GM12878 (cell line): ENCODE data around the gene DPM2. TPM values are rescaled to one million over a fixed set of nuclear protein-coding genes. Genes with fewer than 3 reads are reported as not detected.
A peak's percentile ranks its signal among the peaks of the same experiment; 100 is the strongest.

Source experiments
- ATAC-seq: fragments of 200-7000 bp; cut with Tn5 transposase; 3 replicates; pipeline ENCODE4 v1.9.1; 2020; ENCODE audit warnings: mild to moderate bottlenecking, moderate library complexity
- BruUV-seq: library from RNA; stranded (reverse); fragments of 400-500 nt; replicated peaks from 2 replicates; lab custom pipeline; 2021; lab: Mats Ljungman, UMichigan
- CTCF ChIA-PET: fragments of 300-600 bp; sonication (Branson Sonifier 250); formaldehyde crosslinking; extraction: SDS; loops from one replicate; lab custom pipeline; 2021; ENCODE audit warnings: inconsistent platforms; lab: Yijun Ruan, JAX
- POLR2A ChIA-PET: fragments of 350-600 bp; formaldehyde crosslinking; extraction: SDS; loops from one replicate; lab custom pipeline; 2021; ENCODE audit warnings: inconsistent platforms; lab: Charles Lee
- RAD21 ChIA-PET: fragments of 300-600 bp; sonication (Branson Sonifier 250); formaldehyde crosslinking; loops from one replicate; lab custom pipeline; 2023; ENCODE audit warnings: antibody characterized with exemption; ENCODE audit not compliant: unreplicated experiment; lab: Charles Lee
- SMC1A ChIA-PET: fragments of 300-600 bp; sonication (Branson Sonifier 250); formaldehyde crosslinking; loops from one replicate; lab custom pipeline; 2023; ENCODE audit not compliant: unreplicated experiment, uncharacterized antibody; lab: Charles Lee
- DNase-seq: peaks from one replicate; pipeline ENCODE4 v3.0.0-alpha.2; 2011; ENCODE audit warnings: low read depth, low spot score
- FAIRE-seq: peaks from 3 replicates; lab custom pipeline; 2011; peaks lifted over from hg19 to GRCh38; lab: Jason Lieb, UNC
- H2AFZ ChIP-seq: 2 replicates; pipeline ENCODE4 v1.6.0; 2011; ENCODE audit warnings: low read depth, low read length, control low read depth; ENCODE audit not compliant: control insufficient read depth
- H3K27ac ChIP-seq: 2 replicates; pipeline ENCODE4 v1.5.1; 2011; ENCODE audit warnings: control low read depth; ENCODE audit not compliant: control insufficient read depth, insufficient read depth
- H3K27me3 ChIP-seq, 2 experiments: replicated peaks in 1 of 2; 2 replicates each; pipeline versions ENCODE4 v1.6.0 to v1.6.1; 2011; ENCODE audit warnings: low read length in 1 of 2; ENCODE audit not compliant: control insufficient read depth in 2 of 2, insufficient read depth in 2 of 2
- H3K36me3 ChIP-seq, 2 experiments: 2 replicates each; pipeline ENCODE4 v1.5.1; 2011; ENCODE audit warnings: low read length in 1 of 2; ENCODE audit not compliant: control insufficient read depth in 2 of 2, insufficient read depth in 2 of 2
- H3K4me1 ChIP-seq: 2 replicates; pipeline ENCODE4 v1.6.1; 2011; ENCODE audit warnings: mild to moderate bottlenecking, low read length, moderate library complexity, mixed read lengths; ENCODE audit not compliant: control insufficient read depth, insufficient read depth
- H3K4me2 ChIP-seq: 2 replicates; pipeline ENCODE4 v1.6.0; 2011; ENCODE audit warnings: control low read depth; ENCODE audit not compliant: control insufficient read depth, insufficient read depth
- H3K4me3 ChIP-seq: fragments of 200-600 bp; sonication (generic); 2 replicates; pipeline ENCODE4 v1.5.1; 2016
- H3K79me2 ChIP-seq: 2 replicates; pipeline ENCODE4 v1.6.0; 2011; ENCODE audit warnings: low read length; ENCODE audit not compliant: control insufficient read depth, insufficient read depth
- H3K9ac ChIP-seq: 2 replicates; pipeline ENCODE4 v1.8.0; 2011; ENCODE audit warnings: low read length, control low read depth, mixed read lengths; ENCODE audit not compliant: control insufficient read depth, insufficient read depth
- H3K9me3 ChIP-seq: replicated peaks from 3 replicates; pipeline ENCODE4 v1.5.1; 2011; ENCODE audit warnings: mild to moderate bottlenecking, low read length; ENCODE audit not compliant: control insufficient read depth, insufficient read depth
- H4K20me1 ChIP-seq: 2 replicates; pipeline ENCODE4 v1.6.0; 2011; ENCODE audit not compliant: control insufficient read depth, insufficient read depth
- ATF7 ChIP-seq: fragments of 450-650 bp; IDR thresholded peaks from 2 replicates; pipeline ENCODE4 v1.6.1; 2016; ENCODE audit warnings: low read depth, mild to moderate bottlenecking
- BCL3 ChIP-seq: IDR thresholded peaks from 2 replicates; pipeline ENCODE4 v1.6.1; 2011; ENCODE audit warnings: borderline replicate concordance, low read depth, mild to moderate bottlenecking, moderate library complexity, low read length; ENCODE audit not compliant: insufficient read depth, poor library complexity, severe bottlenecking
- BHLHE40 ChIP-seq, 2 experiments: fragments of 450-650 bp in 1 of 2; IDR thresholded peaks; 2 replicates each; pipeline ENCODE4 v1.6.1; 2011 to 2017; ENCODE audit warnings: low read depth in 2 of 2, borderline replicate concordance in 1 of 2, improper control_type of control experiment in 1 of 2, low read length in 1 of 2, mild to moderate bottlenecking in 1 of 2
- CHD1 ChIP-seq: IDR thresholded peaks from 2 replicates; pipeline ENCODE4 v1.6.1; 2012; ENCODE audit warnings: low read depth, low read length, improper control_type of control experiment
- CREB1 ChIP-seq: IDR thresholded peaks from 2 replicates; pipeline ENCODE4 v1.6.1; 2012; ENCODE audit warnings: low read depth, mild to moderate bottlenecking, inconsistent platforms
- EGR1 ChIP-seq, 2 experiments: IDR thresholded peaks; 1 replicate in 1 of 2; 2 replicates in 1 of 2; pipeline ENCODE4 v1.6.1; 2011 to 2012; ENCODE audit warnings: low read depth in 2 of 2, low read length in 2 of 2, borderline replicate concordance in 1 of 2, mild to moderate bottlenecking in 1 of 2, moderate library complexity in 1 of 2
- JUNB ChIP-seq: IDR thresholded peaks from 2 replicates; pipeline ENCODE4 v1.6.1; 2016; ENCODE audit warnings: antibody characterized with exemption, mild to moderate bottlenecking
- MEF2B ChIP-seq: fragments of 450-650 bp; IDR thresholded peaks from 2 replicates; pipeline ENCODE4 v1.6.1; 2018; ENCODE audit warnings: mild to moderate bottlenecking, moderate library complexity; ENCODE audit not compliant: partially characterized antibody, poor library complexity, severe bottlenecking
- MXI1 ChIP-seq: fragments of 150-350 bp; IDR thresholded peaks from 2 replicates; pipeline ENCODE4 v1.6.1; 2011; ENCODE audit warnings: low read depth, mild to moderate bottlenecking, inconsistent platforms, low read length, improper control_type of control experiment
- PML ChIP-seq: IDR thresholded peaks from 2 replicates; pipeline ENCODE4 v1.6.1; 2012; ENCODE audit warnings: low read length, inconsistent platforms
- POLR2A ChIP-seq: IDR thresholded peaks from 2 replicates; pipeline ENCODE4 v1.6.1; 2011; ENCODE audit warnings: low read depth, mild to moderate bottlenecking, low read length
- RUNX3 ChIP-seq: IDR thresholded peaks from 2 replicates; pipeline ENCODE4 v1.6.1; 2012; ENCODE audit warnings: low read length, inconsistent platforms
- WGBS: methylation state at CpG from one replicate; pipeline ENCODE4 v1.1.6; 2016; ENCODE audit warnings: low lambda C conversion rate; ENCODE audit not compliant: insufficient replicate concordance, insufficient coverage; ENCODE audit errors: missing lambda C conversion rate; 5-methylcytosine and 5-hydroxymethylcytosine counted together
- in situ Hi-C: fragments of 300-500 bp; cut with MboI; formaldehyde crosslinking; loops from 9 replicates; pipeline ENCODE4 v1.14.3; 2018; ENCODE audit warnings: mixed read lengths
- intact Hi-C: fragments of 100-400 bp; cut with micrococcal nuclease; formaldehyde crosslinking; loops from one replicate; pipeline ENCODE4 v1.14.2; 2022; ENCODE audit not compliant: unreplicated experiment
- polyA plus RNA-seq, 11 experiments: library from polyadenylated mRNA; depleted of rRNA in 4 of 11; unstranded in 6 of 11; stranded (reverse) in 5 of 11; fragments of >200 nt; fragmentation: Nextera tagmentation in 4 of 11; fragmentation: Illumina TruSeq in 1 of 11; extraction: Ambion mirVana in 4 of 11; extraction: Trizol in 1 of 11; gene quantifications; 1 replicate in 1 of 11; 2 replicates in 10 of 11; pipeline versions ENCODE4 v1.2.1 to v1.2.3, GENCODE V29; 2011 to 2016; ENCODE audit warnings: inconsistent platforms in 2 of 11, missing spikeins in 2 of 11, low read depth in 1 of 11
- total RNA-seq, 4 experiments: library from RNA; depleted of rRNA in 3 of 4; stranded (reverse); fragments of >200 nt in 3 of 4; fragmentation: Illumina TruSeq in 1 of 4; extraction: Trizol in 1 of 4; gene quantifications; 2 replicates each; pipeline versions ENCODE4 v1.2.1 to v1.2.3, GENCODE V29; 2013 to 2021
- TF ChIP-seq, protein P1 (sequence below): IDR thresholded peaks from 2 replicates; pipeline ENCODE4 v1.6.1; 2012; ENCODE audit warnings: low read length, inconsistent platforms

Gene DPM2
- total and polyA plus RNA-seq, 10 of the 15 experiments (the other 5 are each of a cell fraction or from before 2014, with no cell fraction given) = 22.7 to 77.9 (median 44.7) TPM

- POLR2A ChIA-PET = no interaction called here
- peak; percentile 70 for FAIRE-seq
- H3K36me3 ChIP-seq = peaks cover 0 to 2% of the 10 kb centered on the region in 2 experiments; a peak in 2 of 4 replicates
Observed at GRCh38 chr9:127931092-127931881, 6.4 kb downstream of the DPM2 start.

More at GRCh38 chr9:127931092-127931881, 6.4 kb downstream of the DPM2 start:
- Histone ChIP-seq H3K79me2 (peaks cover 8% of the 10 kb centered on the region), H3K9ac (peak overlapping the region; percentile 51; the same call in 1 of the 2 replicates), H3K4me3 (peak overlapping the region; percentile 65), H3K27ac (no peak overlapping the region), H4K20me1 (peaks cover 2% of the 10 kb centered on the region; the same call in 1 of the 2 replicates), H3K9me3 (no peaks in the 10 kb centered on the region), H3K27me3 (peaks cover 2 to 4% of the 10 kb centered on the region in 2 experiments; a peak in 3 of 4 replicates), H3K4me2 (peak overlapping the region; percentile 96), H3K4me1 (peaks cover 21% of the 10 kb centered on the region), H2AFZ (peak overlapping the region; percentile 47; the same call in 1 of the 2 replicates)
- BruUV-seq = no TSS peak
- SMC1A ChIA-PET = no interaction called here
- DNase-seq = no peak
- peak; percentile 58 for ATAC-seq
- intact Hi-C loops = no loop called here
- CTCF ChIA-PET = interaction anchor here (1.0 to 3.2 kb wide), 2 partner anchors 11 to 196 kb away, joined by 3 to 19 read pairs; partner anchors contain the start of gene TOR2A
- in situ Hi-C loops = no loop called here
- 24% methylated on average over 18 of the region's 18 CpGs for WGBS
- RAD21 ChIA-PET = interaction anchor here (1.6 kb wide), 1 partner anchor 11 kb away, joined by 4 read pairs; no protein-coding TSS in a partner anchor
- TF ChIP-seq RUNX3 (peak; percentile 34; the same call in 1 of the 2 replicates), BCL3 (no peak), CHD1 (no peak), EGR1 (IDR thresholded peaks at IDR 0.05; ENCODE audit: borderline replicate concordance in 1 of 2, low read depth in 2 of 2, low read length in 2 of 2) (no peak; a peak in 1 of 3 replicates), ATF7 (peak; percentile 89), MEF2B (peak; percentile 84), JUNB (no peak; the same call in 1 of the 2 replicates), PML (no peak), CREB1 (peak; percentile 34; the same call in 1 of the 2 replicates), MXI1 (peak; percentile 37; the same call in 1 of the 2 replicates), POLR2A (peak; percentile 36; the same call in 1 of the 2 replicates), BHLHE40 (IDR thresholded peaks at IDR 0.05; ENCODE audit: borderline replicate concordance in 1 of 2, low read depth in 2 of 2, low read length in 1 of 2) (peak; percentile 35 to 69; a peak in 2 of 4 replicates)
- TF ChIP-seq, protein P1, sequence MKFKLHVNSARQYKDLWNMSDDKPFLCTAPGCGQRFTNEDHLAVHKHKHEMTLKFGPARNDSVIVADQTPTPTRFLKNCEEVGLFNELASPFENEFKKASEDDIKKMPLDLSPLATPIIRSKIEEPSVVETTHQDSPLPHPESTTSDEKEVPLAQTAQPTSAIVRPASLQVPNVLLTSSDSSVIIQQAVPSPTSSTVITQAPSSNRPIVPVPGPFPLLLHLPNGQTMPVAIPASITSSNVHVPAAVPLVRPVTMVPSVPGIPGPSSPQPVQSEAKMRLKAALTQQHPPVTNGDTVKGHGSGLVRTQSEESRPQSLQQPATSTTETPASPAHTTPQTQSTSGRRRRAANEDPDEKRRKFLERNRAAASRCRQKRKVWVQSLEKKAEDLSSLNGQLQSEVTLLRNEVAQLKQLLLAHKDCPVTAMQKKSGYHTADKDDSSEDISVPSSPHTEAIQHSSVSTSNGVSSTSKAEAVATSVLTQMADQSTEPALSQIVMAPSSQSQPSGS = peak; percentile 19; the same call in 1 of the 2 replicates
